ENCODE measurements around the gene EOLA1. TPM values are rescaled to one million over a fixed set of nuclear protein-coding genes. Genes with fewer than 3 reads are reported as not detected.
"Not testable (repeated sequence)": the region's sequence is repeated elsewhere in the genome, so short reads cannot be mapped to it uniquely, and the experiment has no call there.

Gene EOLA1
- total and polyA plus RNA-seq, 2 experiments from 2014 or later, result 2.5 to 3.3 TPM

DNA sequence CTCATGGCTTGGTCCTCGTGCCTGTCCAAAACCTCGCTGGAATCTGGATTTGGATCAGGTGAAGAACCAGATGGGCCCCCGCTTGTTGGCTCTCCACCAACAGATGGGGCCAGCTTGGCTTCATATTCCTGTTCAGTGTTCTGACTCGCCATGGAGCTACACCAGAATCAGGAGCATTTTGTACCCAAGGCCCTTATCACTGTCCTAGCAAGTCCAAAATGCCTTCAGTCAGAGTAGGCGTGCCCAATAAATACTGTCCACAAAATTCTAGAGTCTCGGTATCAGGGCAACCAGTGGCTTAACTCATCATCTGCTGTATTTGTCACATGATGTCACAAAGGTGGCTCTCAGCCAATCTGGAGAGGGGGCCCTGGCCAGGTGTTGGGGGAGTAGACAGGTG is 8.9 kb downstream of the EOLA1 start, which contains the start of gene HSFX3:
Gene HSFX3 (minus strand): TSS at position 224 of the 400 bp plus-strand sequence. CDS start 72 bp downstream, at position 152.
- not testable (repeated sequence) for H3K27ac Mint-ChIP-seq; H3K27me3 Mint-ChIP-seq (ENCODE audit: insufficient read depth, low read depth, poor library complexity)

GRCh38 chrX:149550454-149550853 is 9.6 kb downstream of the EOLA1 start:
- H3K27ac Mint-ChIP-seq; ATAC-seq; H3K79me2 ChIP-seq (replicated peaks; ENCODE audit: insufficient read depth); H3K4me1 Mint-ChIP-seq; H2AFZ ChIP-seq; H3K4me2 ChIP-seq; H3F3A ChIP-seq (replicated peaks; ENCODE audit: low read depth); H3K27me3 Mint-ChIP-seq (ENCODE audit: insufficient read depth, low read depth, poor library complexity); H3K27ac ChIP-seq (ENCODE audit: low read depth); DNase-seq (ENCODE audit: low spot score); H3K36me3 Mint-ChIP-seq (ENCODE audit: low read depth); H3K9me2 ChIP-seq (ENCODE audit: insufficient read depth); H3K4me1 ChIP-seq (ENCODE audit: insufficient read depth); H3K9me3 Mint-ChIP-seq; H4K20me1 ChIP-seq (replicated peaks; ENCODE audit: insufficient read depth); H3K4me3 ChIP-seq; H3K36me3 ChIP-seq (ENCODE audit: insufficient read depth); H3K4me3 Mint-ChIP-seq; H3K27me3 ChIP-seq (ENCODE audit: insufficient read depth): not testable (repeated sequence)

More for the DNA sequence above, 8.9 kb downstream of the EOLA1 start, which contains the start of gene HSFX3:
- H3F3A ChIP-seq (replicated peaks; ENCODE audit: low read depth); H3K27me3 ChIP-seq (ENCODE audit: insufficient read depth); H3K4me1 ChIP-seq (ENCODE audit: insufficient read depth); DNase-seq (ENCODE audit: low spot score); H3K4me2 ChIP-seq; H4K20me1 ChIP-seq (replicated peaks; ENCODE audit: insufficient read depth); H3K36me3 Mint-ChIP-seq (ENCODE audit: low read depth); H3K4me1 Mint-ChIP-seq; H3K4me3 Mint-ChIP-seq; H3K9me2 ChIP-seq (ENCODE audit: insufficient read depth); ATAC-seq; H3K36me3 ChIP-seq (ENCODE audit: insufficient read depth); H2AFZ ChIP-seq; H3K4me3 ChIP-seq; H3K79me2 ChIP-seq (replicated peaks; ENCODE audit: insufficient read depth); H3K27ac ChIP-seq (ENCODE audit: low read depth); H3K9me3 Mint-ChIP-seq: not testable (repeated sequence)

GRCh38 chrX:149551245-149551938 is 10.6 kb downstream of the EOLA1 start:
- H3K9me2 ChIP-seq (ENCODE audit: insufficient read depth); H2AFZ ChIP-seq; H3K4me3 Mint-ChIP-seq; H3K4me1 ChIP-seq (ENCODE audit: insufficient read depth); H3K79me2 ChIP-seq (replicated peaks; ENCODE audit: insufficient read depth); H3K27me3 Mint-ChIP-seq (ENCODE audit: insufficient read depth, low read depth, poor library complexity); H3K9me3 Mint-ChIP-seq; ATAC-seq; H3K4me1 Mint-ChIP-seq; H3K36me3 Mint-ChIP-seq (ENCODE audit: low read depth); H3F3A ChIP-seq (replicated peaks; ENCODE audit: low read depth); H3K27ac ChIP-seq (ENCODE audit: low read depth); DNase-seq (ENCODE audit: low spot score); H3K27me3 ChIP-seq (ENCODE audit: insufficient read depth); H3K4me2 ChIP-seq; H3K4me3 ChIP-seq; H3K27ac Mint-ChIP-seq; H4K20me1 ChIP-seq (replicated peaks; ENCODE audit: insufficient read depth); H3K36me3 ChIP-seq (ENCODE audit: insufficient read depth): not testable (repeated sequence)

DNA sequence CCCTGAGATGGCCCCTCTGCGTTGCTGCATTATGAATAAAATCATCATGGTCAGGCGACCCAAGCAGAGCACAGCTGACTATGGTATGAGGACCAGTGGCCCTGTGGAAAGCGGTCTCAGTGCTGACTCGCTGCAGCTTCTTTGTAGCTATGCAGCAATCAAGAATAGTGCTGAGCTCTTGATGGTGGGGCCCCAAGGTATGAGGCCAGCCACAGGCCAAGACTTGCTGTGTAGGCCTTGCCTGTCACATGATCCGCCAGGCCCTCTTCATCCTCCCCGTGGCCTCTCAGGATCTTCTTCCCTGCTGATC is 11.1 kb downstream of the EOLA1 start:
- not testable (repeated sequence) for H3F3A ChIP-seq (replicated peaks; ENCODE audit: low read depth); H3K79me2 ChIP-seq (replicated peaks; ENCODE audit: insufficient read depth); H3K4me1 Mint-ChIP-seq; H2AFZ ChIP-seq; H3K27me3 ChIP-seq (ENCODE audit: insufficient read depth); H3K36me3 ChIP-seq (ENCODE audit: insufficient read depth); H3K4me2 ChIP-seq; H3K36me3 Mint-ChIP-seq (ENCODE audit: low read depth); H4K20me1 ChIP-seq (replicated peaks; ENCODE audit: insufficient read depth); H3K27ac Mint-ChIP-seq; H3K4me3 ChIP-seq; H3K27me3 Mint-ChIP-seq (ENCODE audit: insufficient read depth, low read depth, poor library complexity); H3K4me3 Mint-ChIP-seq; H3K9me3 Mint-ChIP-seq; ATAC-seq; H3K27ac ChIP-seq (ENCODE audit: low read depth); H3K9me2 ChIP-seq (ENCODE audit: insufficient read depth); DNase-seq (ENCODE audit: low spot score); H3K4me1 ChIP-seq (ENCODE audit: insufficient read depth)

DNA sequence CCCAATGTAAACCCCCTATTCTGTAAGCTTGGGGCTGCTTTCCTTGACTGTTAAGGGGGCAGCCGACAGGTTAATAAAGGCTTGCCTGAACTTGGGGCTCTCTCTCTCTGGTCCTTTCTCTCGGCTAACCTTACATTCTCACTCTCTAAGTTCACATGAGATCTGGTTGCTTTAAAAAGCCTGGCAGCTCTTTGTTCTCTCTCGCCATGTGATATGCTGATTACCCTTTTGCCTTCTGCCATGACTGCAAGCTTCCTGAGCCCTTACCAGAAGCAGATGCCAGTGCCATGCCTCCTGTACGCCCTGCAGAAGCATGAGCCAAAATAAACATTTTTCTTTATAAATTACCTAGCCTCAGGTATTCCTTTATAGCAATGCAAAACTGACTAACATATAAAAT is 14.4 kb downstream of the EOLA1 start:
- ATAC-seq, H3K27ac Mint-ChIP-seq: not testable (repeated sequence)

More for the DNA sequence above, 14.4 kb downstream of the EOLA1 start:
- not testable (repeated sequence) for H3K9me3 Mint-ChIP-seq; H3K4me2 ChIP-seq; H3K36me3 Mint-ChIP-seq (ENCODE audit: low read depth); H3K27me3 Mint-ChIP-seq (ENCODE audit: insufficient read depth, low read depth, poor library complexity); H3K79me2 ChIP-seq (replicated peaks; ENCODE audit: insufficient read depth); H3K4me1 Mint-ChIP-seq; H3K27me3 ChIP-seq (ENCODE audit: insufficient read depth); H3K4me1 ChIP-seq (ENCODE audit: insufficient read depth); H3K27ac ChIP-seq (ENCODE audit: low read depth); H3F3A ChIP-seq (replicated peaks; ENCODE audit: low read depth); H3K9me2 ChIP-seq (ENCODE audit: insufficient read depth); H4K20me1 ChIP-seq (replicated peaks; ENCODE audit: insufficient read depth); DNase-seq (ENCODE audit: low spot score); H3K36me3 ChIP-seq (ENCODE audit: insufficient read depth); H3K4me3 ChIP-seq; H2AFZ ChIP-seq; H3K4me3 Mint-ChIP-seq

Data from GM23338 (cell line).